Retina (tissue), 1 donor: ENCODE results near the gene NFS1.
"Not testable (repeated sequence)": the region's sequence is repeated elsewhere in the genome, so short reads cannot be mapped to it uniquely, and the experiment has no call there.

Experiments used
- DNase-seq: peaks from one replicate; pipeline ENCODE4 v3.0.0-alpha.2; 2016

The NFS1 gene

GRCh38 chr20:35699127-35699956 lies at the start of gene NFS1, which contains the start of gene ROMO1:
NFS1 (minus strand) TSS chr20:35699352; CDS start chr20:35699288, 64 bp downstream.
ROMO1 (plus strand) TSS chr20:35699405; CDS start chr20:35699633, 228 bp downstream.
- peak; percentile 97 for DNase-seq

DNA sequence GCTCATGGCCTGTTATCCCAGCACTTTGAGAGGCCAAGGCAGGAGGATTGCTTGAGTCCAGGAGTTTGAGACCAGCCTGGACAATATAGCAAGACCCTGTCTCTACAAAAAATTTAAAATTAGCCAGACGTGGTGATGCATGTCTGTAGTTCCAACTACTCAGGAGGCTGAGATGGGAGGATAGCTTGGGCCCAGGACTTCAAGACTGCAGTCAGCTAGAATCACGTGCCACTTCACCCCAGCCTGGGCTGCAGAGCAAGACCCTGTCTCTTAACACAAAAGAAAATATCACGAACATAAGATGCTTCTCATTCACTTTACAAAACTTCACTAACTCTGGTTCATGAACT lies 45.3 kb upstream of the NFS1 start:
- not testable (repeated sequence) for DNase-seq

- DNase-seq = no peak
Measured at GRCh38 chr20:35743693-35744491, 44.7 kb upstream of the NFS1 start.

DNA sequence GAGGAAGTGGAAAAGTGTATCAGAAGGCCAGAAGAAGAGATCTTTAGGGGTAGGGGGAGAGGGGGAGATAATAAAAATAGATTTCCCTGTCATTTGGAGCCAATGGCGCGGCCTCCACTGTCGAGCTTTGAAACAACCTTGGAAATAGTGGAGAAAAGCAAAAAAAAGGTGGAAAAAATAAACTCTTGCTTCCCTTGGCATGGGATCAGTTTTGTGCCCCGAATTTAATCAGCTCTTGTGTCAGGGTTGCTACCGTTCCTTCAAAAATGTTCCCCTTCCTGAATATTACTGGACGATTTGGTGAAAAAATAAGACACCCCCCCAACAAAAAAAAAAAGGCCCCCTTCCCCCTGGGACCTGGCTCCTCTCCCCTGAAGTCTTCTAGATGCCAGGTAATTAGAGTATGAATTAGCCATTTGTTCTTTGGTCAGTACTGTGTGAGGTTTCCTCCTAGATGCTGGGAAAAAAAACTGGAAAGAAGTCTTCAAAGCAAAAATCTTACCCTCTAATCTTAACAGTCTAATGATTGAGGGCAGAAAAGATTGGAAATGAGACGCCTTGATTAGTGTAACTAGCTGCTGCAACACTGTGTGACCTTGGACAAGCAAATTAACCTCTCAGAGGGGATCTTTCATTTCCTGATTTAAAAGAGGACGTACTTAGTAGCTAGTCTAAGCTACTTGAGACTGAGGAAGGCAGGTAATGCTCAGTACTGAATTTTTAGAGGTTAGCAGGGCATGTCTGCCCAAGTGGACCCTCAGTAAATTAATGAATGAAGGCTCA lies 43.8 kb upstream of the NFS1 start:
- no peak for DNase-seq

DNA sequence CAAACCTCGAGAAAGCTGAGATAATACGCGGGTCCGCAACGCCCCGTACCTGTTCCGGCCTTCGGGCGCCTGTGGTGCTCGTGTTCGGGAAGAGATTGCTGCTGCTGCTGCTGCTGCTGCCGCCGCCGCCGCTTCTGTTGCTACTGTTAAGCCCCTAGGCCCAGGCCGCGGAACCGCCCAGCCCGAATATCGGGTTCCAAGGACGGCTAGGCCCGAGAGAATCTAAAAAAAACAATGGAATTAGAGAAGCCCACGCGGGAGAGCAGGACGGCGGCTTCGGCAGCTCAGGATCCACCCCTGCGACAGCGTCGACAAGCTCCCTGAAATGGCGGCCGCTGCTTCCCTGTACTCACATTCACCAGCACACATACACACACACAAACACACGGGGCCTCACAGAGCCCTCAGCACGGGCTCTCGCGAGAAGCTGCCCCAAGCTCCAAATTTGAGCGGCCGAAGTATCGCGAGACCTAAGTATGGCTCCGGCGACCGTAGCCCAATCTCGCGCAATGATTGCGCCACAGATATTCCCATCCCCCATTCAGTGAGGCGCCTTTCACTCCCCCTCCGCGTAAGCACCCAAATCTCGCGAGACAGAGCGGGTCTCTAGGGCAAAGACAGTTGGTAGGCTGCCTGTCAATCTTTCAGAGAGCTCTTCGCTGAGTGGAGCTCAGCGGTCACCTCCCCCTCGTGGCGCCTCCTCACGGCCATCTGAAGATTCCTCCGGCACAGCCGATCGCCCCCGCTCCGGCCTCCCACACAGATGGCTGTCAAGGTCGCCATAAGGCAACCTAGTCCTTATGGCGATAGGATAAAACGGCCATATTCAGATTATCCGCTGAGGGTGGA lies 43.0 kb upstream of the NFS1 start, which contains the start of gene RBM39:
Gene RBM39 (minus strand): TSS at position 369 of the 849 bp plus-strand sequence. CDS start 1,386 bp downstream, outside the sequence.
- DNase-seq = peak; percentile 100

GRCh38 chr20:35739294-35740163 lies 40.4 kb upstream of the NFS1 start:
- DNase-seq = no peak

GRCh38 chr20:35738410-35739179 lies 39.4 kb upstream of the NFS1 start:
- no peak for DNase-seq

DNA sequence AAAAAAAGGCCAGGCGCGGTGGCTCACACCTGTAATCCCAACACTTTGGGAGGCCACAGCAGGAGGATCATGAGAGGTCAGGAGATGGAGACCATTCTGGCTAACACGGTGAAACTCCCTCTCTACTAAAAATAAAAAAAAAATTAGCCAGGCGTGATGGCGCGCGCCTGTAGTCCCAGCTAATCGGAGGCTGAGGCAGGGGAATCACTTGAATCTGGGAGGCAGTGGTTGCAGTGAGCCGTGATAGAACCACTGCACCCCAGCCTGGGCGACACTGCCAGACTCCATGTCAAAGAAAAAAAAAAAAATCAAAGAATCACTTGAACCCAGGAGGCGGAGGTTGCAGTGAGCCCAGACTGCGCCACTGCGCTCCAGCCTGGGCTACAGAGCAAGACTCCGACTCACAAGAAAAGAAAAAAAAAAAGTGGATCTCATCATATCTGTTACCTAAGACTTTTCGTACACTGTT lies 38.7 kb upstream of the NFS1 start:
- DNase-seq = no peak

- no peak for DNase-seq
Measured at GRCh38 chr20:35735826-35736470, 36.8 kb upstream of the NFS1 start.

- no peak for DNase-seq
Measured at GRCh38 chr20:35734777-35735649, 35.9 kb upstream of the NFS1 start.

DNA sequence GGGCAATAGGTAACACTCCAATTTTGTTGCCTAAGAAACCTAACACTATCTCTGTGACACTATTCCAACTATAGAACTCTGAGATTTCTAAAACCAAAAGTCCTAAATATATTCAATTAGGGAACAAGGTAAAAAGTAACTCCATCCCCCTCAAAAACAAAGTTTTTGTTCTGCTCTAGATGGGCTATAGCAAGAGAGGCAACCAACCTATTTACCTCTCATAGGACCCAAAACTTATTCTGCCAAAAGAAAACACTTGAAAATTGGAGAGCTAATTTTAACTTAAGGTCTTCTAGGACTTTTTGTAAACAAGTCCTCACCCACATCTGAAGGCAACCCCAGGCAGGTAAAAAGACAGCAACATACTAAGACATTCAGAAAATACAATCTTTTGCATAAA lies 35.2 kb upstream of the NFS1 start:
- DNase-seq = no peak

DNA sequence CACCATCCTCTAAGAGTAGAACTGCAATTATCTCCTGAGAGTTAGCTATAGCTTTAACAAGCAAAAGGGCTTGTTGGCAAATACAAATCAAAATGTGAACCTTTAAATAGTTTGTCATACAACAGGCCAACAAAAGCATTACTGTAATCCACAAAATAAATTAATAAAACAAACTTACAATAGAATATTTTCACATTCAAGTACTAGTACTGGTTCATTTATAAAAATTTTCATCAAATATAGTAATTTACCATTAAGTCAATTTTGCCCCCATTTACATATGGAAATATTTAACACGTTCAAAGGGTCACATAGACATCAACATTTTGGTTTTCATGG lies 33.5 kb upstream of the NFS1 start:
- DNase-seq = no peak

DNA sequence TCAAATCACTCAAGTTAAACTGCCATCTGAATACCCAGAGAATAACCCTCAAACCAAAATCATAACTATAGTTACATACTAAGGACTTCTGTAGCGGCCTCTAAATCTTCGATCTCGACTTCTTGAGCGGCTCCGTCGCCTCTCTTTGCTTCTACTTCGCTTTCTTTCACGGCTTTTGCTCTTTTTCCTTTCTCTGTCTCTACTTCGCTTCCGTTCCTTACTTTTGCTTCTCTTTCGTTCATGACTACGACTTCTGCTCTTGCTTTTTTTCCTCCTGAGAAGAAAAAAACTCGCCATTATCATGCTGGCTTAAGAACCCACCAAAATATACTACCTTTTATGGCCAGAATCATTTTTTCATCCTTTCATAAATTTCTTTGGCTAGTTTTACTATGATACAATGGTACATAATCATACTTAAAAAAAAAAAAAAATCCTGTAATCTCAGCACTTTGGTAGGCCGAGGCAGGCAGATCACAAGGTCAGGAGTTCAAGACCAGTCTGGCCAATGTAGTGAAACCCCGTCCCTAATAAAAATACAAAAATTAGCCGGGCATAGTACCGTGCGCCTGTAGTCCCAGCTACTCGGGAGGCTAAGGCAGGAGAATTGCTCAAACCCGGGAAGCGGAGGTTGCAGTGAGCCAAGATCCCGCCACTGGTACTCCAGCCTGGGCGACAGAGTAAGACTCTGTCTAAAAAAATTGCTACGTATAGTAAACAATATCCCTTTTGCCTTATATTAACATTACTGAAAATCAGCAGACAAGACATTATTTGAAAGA lies 32.9 kb upstream of the NFS1 start:
- DNase-seq = no peak

- DNase-seq = no peak
Measured at GRCh38 chr20:35731469-35731788, 32.3 kb upstream of the NFS1 start.

GRCh38 chr20:35730583-35731468 lies 31.7 kb upstream of the NFS1 start:
- DNase-seq = no peak

GRCh38 chr20:35729836-35730582 lies 30.9 kb upstream of the NFS1 start:
- DNase-seq = no peak
